Measurements from ENCODE around the gene MSI2.

The MSI2 gene

GRCh38 chr17:57541472-57542394, 285.4 kb downstream of the MSI2 start:
- no peak overlapping the region for H4K8ac ChIP-seq (ENCODE audit: low read depth, low read length)
- H3K9me3 ChIP-seq (ENCODE audit: insufficient read depth, low read depth, low read length) = no peaks in the 10 kb centered on the region
- H3K18ac ChIP-seq (ENCODE audit: low read length) = no peak overlapping the region
- WGBS (ENCODE audit: extremely low coverage, insufficient coverage, insufficient read length) = no CpG with 5 or more reads among the region's 17 CpGs
- H3K14ac ChIP-seq (ENCODE audit: low read length) = no peak overlapping the region
- no peaks in the 10 kb centered on the region for H3K36me3 ChIP-seq (ENCODE audit: control insufficient read depth in 1 of 2, insufficient read depth in 2 of 2, low read length in 2 of 2)
- peaks cover 12 to 17% of the 10 kb centered on the region in 2 experiments for H3K4me1 ChIP-seq (ENCODE audit: control insufficient read depth in 1 of 2, insufficient read depth in 2 of 2, low read length in 2 of 2)
- DNase-seq = peak; percentile 48 to 65
- peaks cover 3% of the 10 kb centered on the region for H3K79me1 ChIP-seq (ENCODE audit: low read length)
- no peak overlapping the region for H2BK5ac ChIP-seq (ENCODE audit: low read depth, low read length, poor library complexity)
- no peaks in the 10 kb centered on the region for H3K79me2 ChIP-seq (ENCODE audit: control insufficient read depth, insufficient read depth, low read length, poor library complexity)
- H3K4me2 ChIP-seq (ENCODE audit: low read length) = no peak overlapping the region
- no peak overlapping the region for H2AK5ac ChIP-seq (ENCODE audit: low read length)
- no peak overlapping the region for H3K9ac ChIP-seq (ENCODE audit: low read length)
- H3K27me3 ChIP-seq (ENCODE audit: insufficient read depth, low read length) = no peaks in the 10 kb centered on the region
- no peak overlapping the region for H2BK120ac ChIP-seq (ENCODE audit: insufficient read depth, low read length, poor library complexity)
- no peak overlapping the region for H4K91ac ChIP-seq (ENCODE audit: low read depth, low read length)
- H4K12ac ChIP-seq (ENCODE audit: low read depth, low read length) = no peak overlapping the region
- no peak overlapping the region for H2BK12ac ChIP-seq (ENCODE audit: low read length)
- no peak overlapping the region for H2AFZ ChIP-seq (ENCODE audit: insufficient read depth, low read length, poor library complexity)
- H3K27ac ChIP-seq (ENCODE audit: low read depth, low read length) = no peak overlapping the region
- H3K4me3 ChIP-seq (ENCODE audit: low read depth, low read length) = no peak overlapping the region
- H3K23ac ChIP-seq (ENCODE audit: low read length) = no peak overlapping the region
- no peak overlapping the region for H3K4ac ChIP-seq (ENCODE audit: low read depth, low read length)

GRCh38 chr17:57542510-57542909, 286.2 kb downstream of the MSI2 start:
- Histone ChIP-seq H2AK5ac (ENCODE audit: low read length) (no peak overlapping the region), H3K23ac (ENCODE audit: low read length) (no peak overlapping the region), H4K12ac (ENCODE audit: low read depth, low read length) (no peak overlapping the region), H3K9ac (ENCODE audit: low read length) (no peak overlapping the region), H3K4ac (ENCODE audit: low read depth, low read length) (no peak overlapping the region), H3K4me1 (ENCODE audit: control insufficient read depth in 1 of 2, insufficient read depth in 2 of 2, low read length in 2 of 2) (peaks cover 8 to 17% of the 10 kb centered on the region in 2 experiments), H3K79me2 (ENCODE audit: control insufficient read depth, insufficient read depth, low read length, poor library complexity) (no peaks in the 10 kb centered on the region), H3K36me3 (ENCODE audit: control insufficient read depth in 1 of 2, insufficient read depth in 2 of 2, low read length in 2 of 2) (no peaks in the 10 kb centered on the region), H4K91ac (ENCODE audit: low read depth, low read length) (no peak overlapping the region), H3K27me3 (ENCODE audit: insufficient read depth, low read length) (no peaks in the 10 kb centered on the region), H3K27ac (ENCODE audit: low read depth, low read length) (no peak overlapping the region), H4K8ac (ENCODE audit: low read depth, low read length) (no peak overlapping the region), H3K4me3 (ENCODE audit: low read depth, low read length) (no peak overlapping the region), H2BK5ac (ENCODE audit: low read depth, low read length, poor library complexity) (no peak overlapping the region), H3K79me1 (ENCODE audit: low read length) (peaks cover 3% of the 10 kb centered on the region), H3K18ac (ENCODE audit: low read length) (no peak overlapping the region), H2AFZ (ENCODE audit: insufficient read depth, low read length, poor library complexity) (no peak overlapping the region), H3K4me2 (ENCODE audit: low read length) (no peak overlapping the region), H3K14ac (ENCODE audit: low read length) (no peak overlapping the region), H2BK120ac (ENCODE audit: insufficient read depth, low read length, poor library complexity) (no peak overlapping the region), H3K9me3 (ENCODE audit: insufficient read depth, low read depth, low read length) (no peaks in the 10 kb centered on the region), H2BK12ac (ENCODE audit: low read length) (no peak overlapping the region)
- DNase-seq = no peak
- no CpG with 5 or more reads among the region's 4 CpGs for WGBS (ENCODE audit: extremely low coverage, insufficient coverage, insufficient read length)

- H4K91ac ChIP-seq (ENCODE audit: low read depth, low read length) = no peak overlapping the region
- no peak overlapping the region for H3K4me3 ChIP-seq (ENCODE audit: low read depth, low read length)
- H4K8ac ChIP-seq (ENCODE audit: low read depth, low read length) = no peak overlapping the region
- H3K4ac ChIP-seq (ENCODE audit: low read depth, low read length) = no peak overlapping the region
- H3K23ac ChIP-seq (ENCODE audit: low read length) = no peak overlapping the region
- no peak overlapping the region for H3K27ac ChIP-seq (ENCODE audit: low read depth, low read length)
- no peak overlapping the region for H3K4me2 ChIP-seq (ENCODE audit: low read length)
- H3K4me1 ChIP-seq (ENCODE audit: control insufficient read depth in 1 of 2, insufficient read depth in 2 of 2, low read length in 2 of 2) = peaks cover 2 to 13% of the 10 kb centered on the region in 2 experiments
- no peaks in the 10 kb centered on the region for H3K9me3 ChIP-seq (ENCODE audit: insufficient read depth, low read depth, low read length)
- no peak overlapping the region for H2AK5ac ChIP-seq (ENCODE audit: low read length)
- H2BK120ac ChIP-seq (ENCODE audit: insufficient read depth, low read length, poor library complexity) = no peak overlapping the region
- no peak overlapping the region for H2BK12ac ChIP-seq (ENCODE audit: low read length)
- H2AFZ ChIP-seq (ENCODE audit: insufficient read depth, low read length, poor library complexity) = no peak overlapping the region
- H4K12ac ChIP-seq (ENCODE audit: low read depth, low read length) = no peak overlapping the region
- H3K18ac ChIP-seq (ENCODE audit: low read length) = no peak overlapping the region
- DNase-seq = no peak
- no peaks in the 10 kb centered on the region for H3K79me2 ChIP-seq (ENCODE audit: control insufficient read depth, insufficient read depth, low read length, poor library complexity)
- H3K27me3 ChIP-seq (ENCODE audit: insufficient read depth, low read length) = no peaks in the 10 kb centered on the region
- H3K36me3 ChIP-seq (ENCODE audit: control insufficient read depth in 1 of 2, insufficient read depth in 2 of 2, low read length in 2 of 2) = no peaks in the 10 kb centered on the region
- WGBS (ENCODE audit: extremely low coverage, insufficient coverage, insufficient read length) = no CpG with 5 or more reads among the region's 4 CpGs
- no peak overlapping the region for H3K9ac ChIP-seq (ENCODE audit: low read length)
- no peak overlapping the region for H3K14ac ChIP-seq (ENCODE audit: low read length)
- no peak overlapping the region for H2BK5ac ChIP-seq (ENCODE audit: low read depth, low read length, poor library complexity)
- peaks cover 1% of the 10 kb centered on the region for H3K79me1 ChIP-seq (ENCODE audit: low read length)
Observed at GRCh38 chr17:57543230-57543629, 286.9 kb downstream of the MSI2 start.

- no peak overlapping the region for H2BK12ac ChIP-seq (ENCODE audit: low read length)
- no peak overlapping the region for H2AFZ ChIP-seq (ENCODE audit: insufficient read depth, low read length, poor library complexity)
- H3K79me2 ChIP-seq (ENCODE audit: control insufficient read depth, insufficient read depth, low read length, poor library complexity) = no peaks in the 10 kb centered on the region
- H3K9me3 ChIP-seq (ENCODE audit: insufficient read depth, low read depth, low read length) = no peaks in the 10 kb centered on the region
- H4K8ac ChIP-seq (ENCODE audit: low read depth, low read length) = no peak overlapping the region
- H2BK120ac ChIP-seq (ENCODE audit: insufficient read depth, low read length, poor library complexity) = no peak overlapping the region
- H3K23ac ChIP-seq (ENCODE audit: low read length) = no peak overlapping the region
- H3K4me2 ChIP-seq (ENCODE audit: low read length) = no peak overlapping the region
- H3K27me3 ChIP-seq (ENCODE audit: insufficient read depth, low read length) = no peaks in the 10 kb centered on the region
- H4K12ac ChIP-seq (ENCODE audit: low read depth, low read length) = no peak overlapping the region
- no peak overlapping the region for H3K4ac ChIP-seq (ENCODE audit: low read depth, low read length)
- no peak overlapping the region for H3K27ac ChIP-seq (ENCODE audit: low read depth, low read length)
- H3K36me3 ChIP-seq (ENCODE audit: control insufficient read depth in 1 of 2, insufficient read depth in 2 of 2, low read length in 2 of 2) = no peaks in the 10 kb centered on the region
- DNase-seq = no peak
- no peak overlapping the region for H3K4me3 ChIP-seq (ENCODE audit: low read depth, low read length)
- peaks cover 1% of the 10 kb centered on the region for H3K79me1 ChIP-seq (ENCODE audit: low read length)
- H3K14ac ChIP-seq (ENCODE audit: low read length) = no peak overlapping the region
- no CpG with 5 or more reads among the region's 5 CpGs for WGBS (ENCODE audit: extremely low coverage, insufficient coverage, insufficient read length)
- no peak overlapping the region for H4K91ac ChIP-seq (ENCODE audit: low read depth, low read length)
- no peak overlapping the region for H2AK5ac ChIP-seq (ENCODE audit: low read length)
- no peak overlapping the region for H3K9ac ChIP-seq (ENCODE audit: low read length)
- no peak overlapping the region for H2BK5ac ChIP-seq (ENCODE audit: low read depth, low read length, poor library complexity)
- peaks cover 2 to 12% of the 10 kb centered on the region in 2 experiments for H3K4me1 ChIP-seq (ENCODE audit: control insufficient read depth in 1 of 2, insufficient read depth in 2 of 2, low read length in 2 of 2)
- H3K18ac ChIP-seq (ENCODE audit: low read length) = no peak overlapping the region
Observed at GRCh38 chr17:57544401-57544800, 288.1 kb downstream of the MSI2 start.
